GM12891 (cell line): ENCODE results near the gene CNR2.

ENCODE experiments used
- POLR2A ChIP-seq: IDR thresholded peaks from 2 replicates; pipeline ENCODE4 v1.6.1; 2011; ENCODE audit warnings: low read depth, low read length, control low read depth
- SPI1 ChIP-seq: IDR thresholded peaks from 2 replicates; pipeline ENCODE4 v1.6.1; 2011; ENCODE audit warnings: low read depth, low read length, control low read depth

DNA sequence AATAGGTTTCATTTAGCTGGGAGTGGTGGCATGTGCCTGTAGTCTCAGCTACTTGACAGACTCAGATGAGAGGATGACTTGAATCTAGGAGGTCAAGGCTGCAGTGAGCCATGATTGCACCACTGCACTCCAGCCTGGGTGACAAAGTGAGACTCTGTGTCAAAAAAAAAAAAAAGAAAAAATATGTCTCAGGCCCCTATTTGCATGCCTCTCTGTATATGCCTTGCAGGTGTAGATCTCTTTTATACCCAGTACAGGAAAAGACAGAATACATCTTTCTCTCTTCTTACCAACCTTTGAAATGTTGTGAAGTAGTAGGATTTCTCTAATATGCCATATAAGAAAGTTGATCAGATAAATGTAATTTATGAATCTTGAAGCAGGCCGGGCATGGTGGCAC, 6.4 kb downstream of the CNR2 start:
- TF ChIP-seq POLR2A (no peak), SPI1 (no peak)
